Heart left ventricle (tissue), 16 donors: ENCODE data around the gene DUSP23. TPM values are rescaled to one million over a fixed set of nuclear protein-coding genes. Genes with fewer than 3 reads are reported as not detected.

Experiments
- ATAC-seq, 4 donors: fragments of 200-7000 bp; cut with Tn5 transposase; one replicate each; pipeline ENCODE4 v1.9.1; 2020 to 2022; ENCODE audit warnings: moderate library complexity in 4 of 4, mild to moderate bottlenecking in 3 of 4, moderate number of reproducible peaks in 1 of 4
- DNase-seq, 5 donors: peaks; one replicate each; pipeline ENCODE4 v3.0.0-alpha.2; 2020
- H3K27ac ChIP-seq, 12 donors: fragments of 200-600 bp; sonication (generic) in 4 of 12; one replicate each; pipeline versions ENCODE4 v1.5.0 to v1.8.0; 2016 to 2022; ENCODE audit warnings: mild to moderate bottlenecking in 2 of 12
- H3K27me3 ChIP-seq, 9 donors: fragments of 200-600 bp; sonication (generic) in 2 of 9; one replicate each; pipeline versions ENCODE4 v1.5.1 to v1.8.0; 2016 to 2022; ENCODE audit warnings: mild to moderate bottlenecking in 3 of 9
- H3K36me3 ChIP-seq, 9 donors: fragments of 200-600 bp; sonication (generic) in 2 of 9; one replicate each; pipeline versions ENCODE4 v1.5.0 to v1.8.0; 2018 to 2022; ENCODE audit warnings: mild to moderate bottlenecking in 2 of 9
- H3K4me1 ChIP-seq, 12 donors: fragments of 200-600 bp; sonication (generic) in 4 of 12; one replicate each; pipeline versions ENCODE4 v1.5.0 to v1.8.0; 2016 to 2022; ENCODE audit warnings: mild to moderate bottlenecking in 3 of 12
- H3K4me3 ChIP-seq, 12 donors: fragments of 200-600 bp; sonication (generic) in 4 of 12; one replicate each; pipeline versions ENCODE4 v1.5.0 to v1.8.0; 2017 to 2022; ENCODE audit warnings: mild to moderate bottlenecking in 9 of 12, moderate library complexity in 4 of 12
- H3K9me3 ChIP-seq, 12 donors: fragments of 200-600 bp; sonication (generic) in 4 of 12; one replicate each; pipeline versions ENCODE4 v1.5.0 to v1.8.0; 2016 to 2022; ENCODE audit warnings: mild to moderate bottlenecking in 1 of 12
- POLR2A ChIP-seq, 2 donors: fragments of 450-650 bp; IDR thresholded peaks; one replicate each; pipeline ENCODE4 v1.6.1; 2017; ENCODE audit warnings: antibody characterized with exemption in 2 of 2, mild to moderate bottlenecking in 2 of 2, moderate library complexity in 2 of 2
- WGBS, 4 donors: extraction: QIAGEN DNeasy Blood & Tissue Kit in 2 of 4; methylation state at CpG; one replicate each; pipeline versions ENCODE4 v1.1.5 to v1.1.7; 2013 to 2018; 5-methylcytosine and 5-hydroxymethylcytosine counted together
- intact Hi-C, 10 donors: fragments of 100-400 bp; cut with DNase I; formaldehyde crosslinking; loops; one replicate each; pipeline versions ENCODE4 v1.11.1 to v1.14.2; 2022
- polyA plus RNA-seq, 2 donors: library from polyadenylated mRNA; stranded (reverse); fragments of 200-250 nt; gene quantifications; one replicate each; pipeline ENCODE4 v1.2.3, GENCODE V29; 2013
- total RNA-seq, 9 donors: library from RNA; depleted of rRNA in 2 of 9; stranded (reverse); fragments of >200 nt in 2 of 9; fragmentation: NEBNext Ultra II Directional in 3 of 9; extraction: Animal tissue kit (Norgen Biotek cat#: 25700) in 3 of 9; gene quantifications; one replicate each; pipeline versions ENCODE4 v1.1.0 to v1.2.4, GENCODE V29; 2016 to 2023
- TF ChIP-seq, protein P1 (sequence below), 12 donors: fragments of 200-600 bp; sonication (generic) in 4 of 12; IDR thresholded peaks; one replicate each; pipeline versions ENCODE4 v1.5.0 to v1.8.0; 2018 to 2022; ENCODE audit warnings: antibody characterized with exemption in 12 of 12, mild to moderate bottlenecking in 5 of 12
- donor health status: ischemic (EF 13 %, LVEDD 7.1; RV severe dilation, severe dysfunction).
- donor health status: healthy with polysubstance abuse.
- donor health status: DM: no; HTN: yes; CAD: no.
- donor health status: DM: no; HTN: no; CAD: no.
- donor health status: ischemic (EF 25% LVEDD 6.9; RV normal size, moderate dysfunction).
- donor health status: ischemic (EF 25% LVEDD 5.7; RV mildly dilated, moderate dysfunction).
- donor health status: healthy.
- donor health status: DM: yes; HTN: yes; CAD: no.
- donor health status: ischemic (EF 35%, LVEDD 5.7; RV mildly dilated, moderate dysfunction).
- donor health status: nonischemic (EF 11% LVEDD 7.7; RV severe dilation, severe dysfunction).
- donor health status: DM: yes; HTN: yes; CAD: no.
- donor health status: PGD.
- donor health status: ischemic (EF 29% LVEDD 5.4; RV normal size, mild dysfunction).
- donor health status: nonischemic (EF 23%, LVEDD 6.1; RV moderate dilation, normal function).

The DUSP23 gene
- total and polyA plus RNA-seq, 11 donors = 10.0 to 59.2 (median 22.6) TPM

DNA sequence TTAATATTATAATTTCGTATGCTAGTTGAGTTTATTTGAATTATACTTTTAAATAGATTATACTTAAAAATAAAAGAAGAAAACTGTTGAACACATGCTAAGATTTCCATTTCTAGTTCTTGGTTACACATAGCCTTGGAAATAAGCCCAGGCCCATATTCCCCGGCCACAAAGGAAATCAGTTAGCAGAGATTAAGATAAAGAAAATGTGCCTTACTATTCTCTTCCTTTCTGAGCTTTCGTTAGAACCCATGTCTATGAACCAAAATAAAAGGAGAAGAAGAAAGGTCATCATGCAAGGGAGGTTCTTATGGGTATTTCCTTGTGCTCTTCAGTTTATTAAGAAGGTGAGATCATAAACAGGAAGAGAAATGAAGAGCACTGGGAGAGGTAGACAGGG is 34.1 kb upstream of the DUSP23 start:
- no peak for ATAC-seq
- Histone ChIP-seq H3K9me3 (peaks cover 0 to 12% (median 0%) of the 10 kb centered on the region in 12 donors), H3K27me3 (no peaks in the 10 kb centered on the region), H3K4me1 (no peaks in the 10 kb centered on the region), H3K27ac (no peak overlapping the region), H3K36me3 (no peaks in the 10 kb centered on the region), H3K4me3 (no peak overlapping the region)
- no peak for DNase-seq
- TF ChIP-seq, protein P1, sequence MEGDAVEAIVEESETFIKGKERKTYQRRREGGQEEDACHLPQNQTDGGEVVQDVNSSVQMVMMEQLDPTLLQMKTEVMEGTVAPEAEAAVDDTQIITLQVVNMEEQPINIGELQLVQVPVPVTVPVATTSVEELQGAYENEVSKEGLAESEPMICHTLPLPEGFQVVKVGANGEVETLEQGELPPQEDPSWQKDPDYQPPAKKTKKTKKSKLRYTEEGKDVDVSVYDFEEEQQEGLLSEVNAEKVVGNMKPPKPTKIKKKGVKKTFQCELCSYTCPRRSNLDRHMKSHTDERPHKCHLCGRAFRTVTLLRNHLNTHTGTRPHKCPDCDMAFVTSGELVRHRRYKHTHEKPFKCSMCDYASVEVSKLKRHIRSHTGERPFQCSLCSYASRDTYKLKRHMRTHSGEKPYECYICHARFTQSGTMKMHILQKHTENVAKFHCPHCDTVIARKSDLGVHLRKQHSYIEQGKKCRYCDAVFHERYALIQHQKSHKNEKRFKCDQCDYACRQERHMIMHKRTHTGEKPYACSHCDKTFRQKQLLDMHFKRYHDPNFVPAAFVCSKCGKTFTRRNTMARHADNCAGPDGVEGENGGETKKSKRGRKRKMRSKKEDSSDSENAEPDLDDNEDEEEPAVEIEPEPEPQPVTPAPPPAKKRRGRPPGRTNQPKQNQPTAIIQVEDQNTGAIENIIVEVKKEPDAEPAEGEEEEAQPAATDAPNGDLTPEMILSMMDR (IDR thresholded peaks at IDR 0.05) = no peak
- no peak for TF ChIP-seq POLR2A (IDR thresholded peaks at IDR 0.05)
- intact Hi-C loops = no loop called here
- 40 to 51% (median 45%) methylated on average over 3 of the region's 3 CpGs for WGBS, 4 donors

DNA sequence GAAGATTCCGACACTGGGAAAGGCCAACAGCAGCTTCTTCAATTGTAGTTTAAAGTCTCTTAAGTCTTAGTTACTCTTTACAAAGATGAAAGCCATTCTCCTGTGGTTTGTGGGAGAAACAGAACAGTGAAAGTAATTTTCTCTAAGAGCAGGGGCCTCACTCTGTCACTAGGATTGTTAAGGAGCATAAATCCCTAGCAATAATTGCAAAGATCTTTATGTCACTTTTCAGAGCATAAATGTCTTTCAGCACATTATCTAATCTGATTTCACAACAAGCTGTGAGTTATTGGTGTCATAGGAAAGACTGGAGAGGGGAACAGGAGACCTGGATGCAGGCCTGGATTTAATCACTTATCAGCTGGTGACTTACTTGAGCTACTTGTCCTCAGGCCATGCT is 32.4 kb upstream of the DUSP23 start:
- intact Hi-C loops = no loop called here
- no peak for DNase-seq
- 78 to 96% (median 89%) methylated on average over 1 of the region's 1 CpG for WGBS, 4 donors

DNA sequence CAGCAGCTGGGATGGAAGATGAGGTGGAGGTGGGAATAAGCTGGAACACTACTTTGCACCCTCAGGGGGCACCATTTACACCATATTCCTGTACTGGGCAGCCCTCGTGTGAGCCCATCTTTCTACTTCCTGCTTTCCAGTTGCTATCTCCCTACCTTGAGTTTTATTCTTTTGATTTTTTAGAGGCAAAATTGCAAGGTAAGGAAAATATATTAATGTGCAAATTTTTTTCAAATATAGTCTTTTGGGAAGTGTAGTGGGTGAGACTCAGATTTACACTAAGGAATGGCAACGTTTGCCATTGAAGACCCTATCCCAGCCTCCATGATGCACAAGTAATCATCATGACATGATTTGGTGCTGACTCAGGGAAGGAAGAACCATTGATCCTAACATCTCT is 31.1 kb upstream of the DUSP23 start:
- no peaks in the 10 kb centered on the region for H3K27me3 ChIP-seq
- H3K9me3 ChIP-seq = no peaks in the 10 kb centered on the region
- no peak overlapping the region for H3K4me3 ChIP-seq
- no peak overlapping the region for H3K27ac ChIP-seq
- H3K4me1 ChIP-seq = peaks cover 0 to 17% (median 6%) of the 10 kb centered on the region in 12 donors
- H3K36me3 ChIP-seq = no peaks in the 10 kb centered on the region
- intact Hi-C loops = loop anchor here in 1 of 10 donors (10.0 kb wide), 1 partner anchor 85 kb away; no protein-coding TSS in a partner anchor
- TF ChIP-seq, protein P1 (IDR thresholded peaks at IDR 0.05) = no peak
- no peak for TF ChIP-seq POLR2A (IDR thresholded peaks at IDR 0.05)
- DNase-seq (no peak), ATAC-seq (no peak)
- 75 to 86% (median 78%) methylated on average over 2 of the region's 2 CpGs for WGBS, 4 donors

More for the DNA sequence above, 32.4 kb upstream of the DUSP23 start:
- Histone ChIP-seq H3K9me3 (no peaks in the 10 kb centered on the region), H3K27me3 (no peaks in the 10 kb centered on the region), H3K4me1 (peaks cover 0 to 12% (median 6%) of the 10 kb centered on the region in 12 donors), H3K36me3 (no peaks in the 10 kb centered on the region), H3K4me3 (no peak overlapping the region), H3K27ac (no peak overlapping the region)
- TF ChIP-seq, protein P1 (IDR thresholded peaks at IDR 0.05) = no peak
- TF ChIP-seq POLR2A (IDR thresholded peaks at IDR 0.05) = no peak
- no peak for ATAC-seq

DNA sequence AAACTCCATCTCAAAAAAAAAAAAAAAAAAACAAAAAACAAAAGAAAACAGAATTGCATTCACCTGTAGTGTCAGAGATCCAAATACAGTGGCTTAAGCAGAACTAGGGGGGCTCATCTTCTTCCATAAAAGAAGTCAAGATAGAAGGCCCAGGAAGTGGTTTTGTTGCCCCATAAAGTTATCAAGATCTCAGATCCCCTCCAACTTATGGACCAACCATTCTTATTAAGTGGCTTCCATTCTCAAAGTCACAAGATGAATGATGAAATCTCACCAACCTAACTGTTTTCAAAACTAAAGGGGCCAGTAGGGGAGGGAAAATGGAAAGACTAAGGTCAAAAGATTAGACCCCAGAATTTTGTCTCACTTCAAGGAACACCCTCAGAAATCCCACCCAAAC is 30.1 kb upstream of the DUSP23 start:
- ATAC-seq = no peak
- Histone ChIP-seq H3K4me3 (no peak overlapping the region), H3K9me3 (no peaks in the 10 kb centered on the region), H3K36me3 (no peaks in the 10 kb centered on the region), H3K4me1 (peaks cover 0 to 17% (median 6%) of the 10 kb centered on the region in 12 donors), H3K27ac (peak overlapping the region in 1 of 12 donors; percentile 73), H3K27me3 (no peaks in the 10 kb centered on the region)
- DNase-seq = no peak
- intact Hi-C loops = loop anchor here in 1 of 10 donors (10.0 kb wide), 1 partner anchor 86 kb away; no protein-coding TSS in a partner anchor
- TF ChIP-seq, protein P1 (IDR thresholded peaks at IDR 0.05) = no peak
- TF ChIP-seq POLR2A (IDR thresholded peaks at IDR 0.05) = no peak
